GM19455 (cell line): Measurements from ENCODE around the gene SH3RF3.

ENCODE experiments used
- ATAC-seq: cut with Tn5 transposase; IDR thresholded peaks from one replicate; pipeline ENCODE4 v1.9.1; 2021; ENCODE audit not compliant: unreplicated experiment

Gene SH3RF3

GRCh38 chr2:109422758-109423500 is 293.9 kb downstream of the SH3RF3 start:
- ATAC-seq = no peak

GRCh38 chr2:109423556-109424359 is 294.8 kb downstream of the SH3RF3 start:
- no peak for ATAC-seq

GRCh38 chr2:109425411-109425810 is 296.4 kb downstream of the SH3RF3 start:
- ATAC-seq = no peak

GRCh38 chr2:109427661-109428091 is 298.7 kb downstream of the SH3RF3 start:
- ATAC-seq = no peak

GRCh38 chr2:109428281-109428680 is 299.3 kb downstream of the SH3RF3 start:
- no peak for ATAC-seq

- ATAC-seq = no peak
These were observed 300.0 kb downstream of the SH3RF3 start for GRCh38 chr2:109428841-109429566.

GRCh38 chr2:109429567-109430328 is 300.7 kb downstream of the SH3RF3 start:
- no peak for ATAC-seq

- ATAC-seq = no peak
These were observed 301.3 kb downstream of the SH3RF3 start for GRCh38 chr2:109430329-109430636.

- ATAC-seq = no peak
These were observed 303.4 kb downstream of the SH3RF3 start for GRCh38 chr2:109432421-109432820.

- ATAC-seq = no peak
These were observed 304.5 kb downstream of the SH3RF3 start for GRCh38 chr2:109433486-109433885.

GRCh38 chr2:109433926-109434325 is 304.9 kb downstream of the SH3RF3 start:
- ATAC-seq = no peak

GRCh38 chr2:109434351-109434750 is 305.3 kb downstream of the SH3RF3 start:
- ATAC-seq = no peak

- ATAC-seq = no peak
These were observed 306.2 kb downstream of the SH3RF3 start for GRCh38 chr2:109435066-109435690.

- ATAC-seq = no peak
These were observed 307.0 kb downstream of the SH3RF3 start for GRCh38 chr2:109435901-109436598.

- ATAC-seq = no peak
These were observed 307.7 kb downstream of the SH3RF3 start for GRCh38 chr2:109436610-109437225.

- no peak for ATAC-seq
These were observed 308.5 kb downstream of the SH3RF3 start for GRCh38 chr2:109437325-109438090.

GRCh38 chr2:109438146-109438545 is 309.1 kb downstream of the SH3RF3 start:
- no peak for ATAC-seq

- no peak for ATAC-seq
These were observed 309.9 kb downstream of the SH3RF3 start for GRCh38 chr2:109438773-109439389.
